GM12878 (cell line): ENCODE data around the gene RUVBL2. TPM values are rescaled to one million over a fixed set of nuclear protein-coding genes. Genes with fewer than 3 reads are reported as not detected.

Experiments
- ATAC-seq: fragments of 200-7000 bp; cut with Tn5 transposase; 3 replicates; pipeline ENCODE4 v1.9.1; 2020; ENCODE audit warnings: mild to moderate bottlenecking, moderate library complexity
- BruUV-seq: library from RNA; stranded (reverse); fragments of 400-500 nt; replicated peaks from 2 replicates; lab custom pipeline; 2021; lab: Mats Ljungman, UMichigan
- CTCF ChIA-PET: fragments of 300-600 bp; sonication (Branson Sonifier 250); formaldehyde crosslinking; extraction: SDS; loops from one replicate; lab custom pipeline; 2021; ENCODE audit warnings: inconsistent platforms; lab: Yijun Ruan, JAX
- POLR2A ChIA-PET: fragments of 350-600 bp; formaldehyde crosslinking; extraction: SDS; loops from one replicate; lab custom pipeline; 2021; ENCODE audit warnings: inconsistent platforms; lab: Charles Lee
- RAD21 ChIA-PET: fragments of 300-600 bp; sonication (Branson Sonifier 250); formaldehyde crosslinking; loops from one replicate; lab custom pipeline; 2023; ENCODE audit warnings: antibody characterized with exemption; ENCODE audit not compliant: unreplicated experiment; lab: Charles Lee
- SMC1A ChIA-PET: fragments of 300-600 bp; sonication (Branson Sonifier 250); formaldehyde crosslinking; loops from one replicate; lab custom pipeline; 2023; ENCODE audit not compliant: unreplicated experiment, uncharacterized antibody; lab: Charles Lee
- DNase-seq: peaks from one replicate; pipeline ENCODE4 v3.0.0-alpha.2; 2011; ENCODE audit warnings: low read depth, low spot score
- FAIRE-seq: peaks from 3 replicates; lab custom pipeline; 2011; peaks lifted over from hg19 to GRCh38; lab: Jason Lieb, UNC
- H2AFZ ChIP-seq: 2 replicates; pipeline ENCODE4 v1.6.0; 2011; ENCODE audit warnings: low read depth, low read length, control low read depth; ENCODE audit not compliant: control insufficient read depth
- H3K27ac ChIP-seq: 2 replicates; pipeline ENCODE4 v1.5.1; 2011; ENCODE audit warnings: control low read depth; ENCODE audit not compliant: control insufficient read depth, insufficient read depth
- H3K27me3 ChIP-seq, 2 experiments: replicated peaks in 1 of 2; 2 replicates each; pipeline versions ENCODE4 v1.6.0 to v1.6.1; 2011; ENCODE audit warnings: low read length in 1 of 2; ENCODE audit not compliant: control insufficient read depth in 2 of 2, insufficient read depth in 2 of 2
- H3K36me3 ChIP-seq, 2 experiments: 2 replicates each; pipeline ENCODE4 v1.5.1; 2011; ENCODE audit warnings: low read length in 1 of 2; ENCODE audit not compliant: control insufficient read depth in 2 of 2, insufficient read depth in 2 of 2
- H3K4me1 ChIP-seq: 2 replicates; pipeline ENCODE4 v1.6.1; 2011; ENCODE audit warnings: mild to moderate bottlenecking, low read length, moderate library complexity, mixed read lengths; ENCODE audit not compliant: control insufficient read depth, insufficient read depth
- H3K4me2 ChIP-seq: 2 replicates; pipeline ENCODE4 v1.6.0; 2011; ENCODE audit warnings: control low read depth; ENCODE audit not compliant: control insufficient read depth, insufficient read depth
- H3K4me3 ChIP-seq: fragments of 200-600 bp; sonication (generic); 2 replicates; pipeline ENCODE4 v1.5.1; 2016
- H3K79me2 ChIP-seq: 2 replicates; pipeline ENCODE4 v1.6.0; 2011; ENCODE audit warnings: low read length; ENCODE audit not compliant: control insufficient read depth, insufficient read depth
- H3K9ac ChIP-seq: 2 replicates; pipeline ENCODE4 v1.8.0; 2011; ENCODE audit warnings: low read length, control low read depth, mixed read lengths; ENCODE audit not compliant: control insufficient read depth, insufficient read depth
- H3K9me3 ChIP-seq: replicated peaks from 3 replicates; pipeline ENCODE4 v1.5.1; 2011; ENCODE audit warnings: mild to moderate bottlenecking, low read length; ENCODE audit not compliant: control insufficient read depth, insufficient read depth
- H4K20me1 ChIP-seq: 2 replicates; pipeline ENCODE4 v1.6.0; 2011; ENCODE audit not compliant: control insufficient read depth, insufficient read depth
- CBX3 ChIP-seq: fragments of 200-600 bp; sonication (generic); IDR thresholded peaks from 2 replicates; pipeline ENCODE4 v1.6.1; 2016; ENCODE audit warnings: low read depth, borderline replicate concordance
- CHD1 ChIP-seq: IDR thresholded peaks from 2 replicates; pipeline ENCODE4 v1.6.1; 2012; ENCODE audit warnings: low read depth, low read length, improper control_type of control experiment
- CREB1 ChIP-seq: IDR thresholded peaks from 2 replicates; pipeline ENCODE4 v1.6.1; 2012; ENCODE audit warnings: low read depth, mild to moderate bottlenecking, inconsistent platforms
- ESRRA ChIP-seq: IDR thresholded peaks from 2 replicates; pipeline ENCODE4 v1.6.1; 2012; ENCODE audit warnings: mild to moderate bottlenecking, low read length, improper control_type of control experiment
- EZH2 ChIP-seq: IDR thresholded peaks from 2 replicates; pipeline ENCODE4 v1.6.1; 2012; ENCODE audit warnings: low read depth, mild to moderate bottlenecking, control low read depth, inconsistent platforms, low read length, borderline replicate concordance; ENCODE audit not compliant: control insufficient read depth
- FOXM1 ChIP-seq: IDR thresholded peaks from 2 replicates; pipeline ENCODE4 v1.6.1; 2012; ENCODE audit warnings: low read depth, mild to moderate bottlenecking, inconsistent platforms, low read length, moderate library complexity
- HDAC2 ChIP-seq: fragments of 200-600 bp; sonication (generic); IDR thresholded peaks from 2 replicates; pipeline ENCODE4 v1.6.1; 2017
- NRF1 ChIP-seq: conservative IDR thresholded peaks from 2 replicates; pipeline ENCODE4 v1.6.1; 2011; ENCODE audit warnings: mild to moderate bottlenecking, low read depth, low read length, improper control_type of control experiment
- PBX3 ChIP-seq: IDR thresholded peaks from 2 replicates; pipeline ENCODE4 v1.6.1; 2011; ENCODE audit warnings: mild to moderate bottlenecking, low read depth, low read length, moderate library complexity; ENCODE audit not compliant: insufficient replicate concordance
- RUNX3 ChIP-seq: IDR thresholded peaks from 2 replicates; pipeline ENCODE4 v1.6.1; 2012; ENCODE audit warnings: low read length, inconsistent platforms
- SMAD5 ChIP-seq: IDR thresholded peaks from 2 replicates; pipeline ENCODE4 v1.6.1; 2016; ENCODE audit warnings: antibody characterized with exemption, low read depth
- SREBF1 ChIP-seq: IDR thresholded peaks from 2 replicates; pipeline ENCODE4 v1.6.1; 2012; ENCODE audit warnings: mild to moderate bottlenecking, low read length
- STAT1 ChIP-seq: fragments of 450-650 bp; conservative IDR thresholded peaks from 2 replicates; pipeline ENCODE4 v1.6.1; 2014; ENCODE audit warnings: antibody characterized with exemption, mild to moderate bottlenecking
- TARDBP ChIP-seq: IDR thresholded peaks from 2 replicates; pipeline ENCODE4 v1.6.1; 2016; ENCODE audit warnings: borderline replicate concordance
- ZNF217 ChIP-seq: fragments of 450-650 bp; IDR thresholded peaks from 2 replicates; pipeline ENCODE4 v1.6.1; 2017; ENCODE audit warnings: antibody characterized with exemption, mild to moderate bottlenecking
- ZNF274 ChIP-seq: IDR thresholded peaks from one replicate; pipeline ENCODE4 v1.8.0; 2011; ENCODE audit not compliant: insufficient read length, insufficient read depth
- WGBS: methylation state at CpG from one replicate; pipeline ENCODE4 v1.1.6; 2016; ENCODE audit warnings: low lambda C conversion rate; ENCODE audit not compliant: insufficient replicate concordance, insufficient coverage; ENCODE audit errors: missing lambda C conversion rate; 5-methylcytosine and 5-hydroxymethylcytosine counted together
- in situ Hi-C: fragments of 300-500 bp; cut with MboI; formaldehyde crosslinking; loops from 9 replicates; pipeline ENCODE4 v1.14.3; 2018; ENCODE audit warnings: mixed read lengths
- intact Hi-C: fragments of 100-400 bp; cut with micrococcal nuclease; formaldehyde crosslinking; loops from one replicate; pipeline ENCODE4 v1.14.2; 2022; ENCODE audit not compliant: unreplicated experiment
- polyA plus RNA-seq, 11 experiments: library from polyadenylated mRNA; depleted of rRNA in 4 of 11; unstranded in 6 of 11; stranded (reverse) in 5 of 11; fragments of >200 nt; fragmentation: Nextera tagmentation in 4 of 11; fragmentation: Illumina TruSeq in 1 of 11; extraction: Ambion mirVana in 4 of 11; extraction: Trizol in 1 of 11; gene quantifications; 1 replicate in 1 of 11; 2 replicates in 10 of 11; pipeline versions ENCODE4 v1.2.1 to v1.2.3, GENCODE V29; 2011 to 2016; ENCODE audit warnings: inconsistent platforms in 2 of 11, missing spikeins in 2 of 11, low read depth in 1 of 11
- total RNA-seq, 4 experiments: library from RNA; depleted of rRNA in 3 of 4; stranded (reverse); fragments of >200 nt in 3 of 4; fragmentation: Illumina TruSeq in 1 of 4; extraction: Trizol in 1 of 4; gene quantifications; 2 replicates each; pipeline versions ENCODE4 v1.2.1 to v1.2.3, GENCODE V29; 2013 to 2021

Gene RUVBL2
- total and polyA plus RNA-seq, 10 of the 15 experiments (the other 5 are each of a cell fraction or from before 2014, with no cell fraction given), result 33.8 to 224 (median 125) TPM

GRCh38 chr19:49058562-49058961 is 64.9 kb downstream of the RUVBL2 start:
- peak; percentile 37; the same call in 2 of the 3 replicates for ATAC-seq
- POLR2A ChIA-PET, result no interaction called here

More at GRCh38 chr19:49058562-49058961, 64.9 kb downstream of the RUVBL2 start:
- in situ Hi-C loops, result no loop called here
- Histone ChIP-seq H3K4me1 (no peaks in the 10 kb centered on the region), H3K27ac (no peak overlapping the region), H3K9ac (no peak overlapping the region), H3K4me2 (no peak overlapping the region), H4K20me1 (no peaks in the 10 kb centered on the region), H3K79me2 (no peaks in the 10 kb centered on the region), H3K4me3 (no peak overlapping the region), H3K27me3 (peaks cover 3 to 16% of the 10 kb centered on the region in 2 experiments; a peak in 3 of 4 replicates), H3K36me3 (no peaks in the 10 kb centered on the region), H2AFZ (no peak overlapping the region), H3K9me3 (no peaks in the 10 kb centered on the region)
- SMC1A ChIA-PET, result no interaction called here
- 37% methylated on average over 10 of the region's 10 CpGs for WGBS
- DNase-seq (no peak), FAIRE-seq (no peak)
- TF ChIP-seq CHD1 (no peak), CREB1 (no peak), CBX3 (no peak), ESRRA (no peak), ZNF217 (no peak), ZNF274 (no peak), EZH2 (no peak), STAT1 (no peak), SMAD5 (no peak), SREBF1 (no peak), TARDBP (no peak), FOXM1 (no peak), NRF1 (no peak), HDAC2 (no peak), PBX3 (no peak), RUNX3 (no peak)
- CTCF ChIA-PET, result interaction anchor here (1.2 kb wide), 1 partner anchor 48 kb away, joined by 3 read pairs; no protein-coding TSS in a partner anchor
- BruUV-seq, result no TSS peak
- intact Hi-C loops, result no loop called here
- RAD21 ChIA-PET, result no interaction called here
